MCF 10A (cell line): Measurements from ENCODE around the gene PITPNB. TPM values are rescaled to one million over a fixed set of nuclear protein-coding genes. Genes with fewer than 3 reads are reported as not detected.

Experiments used
- BruUV-seq: library from RNA; stranded (reverse); fragments of 400-500 nt; replicated peaks from 2 replicates; lab custom pipeline; 2021; lab: Mats Ljungman, UMichigan
- CTCF ChIA-PET: fragments of 300-600 bp; sonication (Branson Sonifier 250); formaldehyde crosslinking; extraction: SDS; loops from one replicate; lab custom pipeline; 2021; ENCODE audit warnings: antibody characterized with exemption, inconsistent platforms; lab: Yijun Ruan, JAX
- POLR2A ChIA-PET: fragments of 300-600, 350-650 bp; sonication (Branson Sonifier 250); formaldehyde crosslinking; extraction: SDS; loops from one replicate; lab custom pipeline; 2020; ENCODE audit warnings: antibody characterized with exemption, inconsistent platforms; lab: Yijun Ruan, JAX
- DNase-seq: peaks from one replicate; pipeline ENCODE4 v3.0.0-alpha.2; 2018; ENCODE audit not compliant: unreplicated experiment
- H3K27ac Mint-ChIP-seq: one replicate; pipeline ENCODE4 v1.8.0; 2022; ENCODE audit warnings: mild to moderate bottlenecking, low read depth, mixed read lengths; ENCODE audit not compliant: unreplicated experiment
- H3K27me3 Mint-ChIP-seq: one replicate; pipeline ENCODE4 v1.8.0; 2022; ENCODE audit warnings: mixed read lengths; ENCODE audit not compliant: insufficient read depth, unreplicated experiment
- H3K36me3 Mint-ChIP-seq: one replicate; pipeline ENCODE4 v1.8.0; 2022; ENCODE audit warnings: mild to moderate bottlenecking, moderate library complexity, mixed read lengths; ENCODE audit not compliant: insufficient read depth, unreplicated experiment
- H3K4me1 Mint-ChIP-seq: one replicate; pipeline ENCODE4 v1.8.0; 2022; ENCODE audit warnings: mixed read lengths; ENCODE audit not compliant: insufficient read depth, unreplicated experiment
- H3K4me3 Mint-ChIP-seq: one replicate; pipeline ENCODE4 v1.8.0; 2022; ENCODE audit warnings: mild to moderate bottlenecking, moderate library complexity, mixed read lengths; ENCODE audit not compliant: unreplicated experiment
- H3K9me3 Mint-ChIP-seq: one replicate; pipeline ENCODE4 v1.8.0; 2022; ENCODE audit warnings: mixed read lengths; ENCODE audit not compliant: unreplicated experiment
- intact Hi-C: fragments of 100-400 bp; cut with micrococcal nuclease; formaldehyde crosslinking; loops from 2 replicates; pipeline ENCODE4 v1.14.1; 2022
- total RNA-seq: library from RNA; stranded (reverse); gene quantifications from 2 replicates; pipeline ENCODE4 v1.2.3, GENCODE V29; 2022
- TF ChIP-seq, protein P1 (sequence below): fragments of 200-600 bp; IDR thresholded peaks from one replicate; pipeline ENCODE4 v1.8.0; 2022; ENCODE audit warnings: antibody characterized with exemption, mild to moderate bottlenecking; ENCODE audit not compliant: unreplicated experiment

Gene PITPNB
- total RNA-seq, 1 experiment from 2014 or later = 124 TPM

DNA sequence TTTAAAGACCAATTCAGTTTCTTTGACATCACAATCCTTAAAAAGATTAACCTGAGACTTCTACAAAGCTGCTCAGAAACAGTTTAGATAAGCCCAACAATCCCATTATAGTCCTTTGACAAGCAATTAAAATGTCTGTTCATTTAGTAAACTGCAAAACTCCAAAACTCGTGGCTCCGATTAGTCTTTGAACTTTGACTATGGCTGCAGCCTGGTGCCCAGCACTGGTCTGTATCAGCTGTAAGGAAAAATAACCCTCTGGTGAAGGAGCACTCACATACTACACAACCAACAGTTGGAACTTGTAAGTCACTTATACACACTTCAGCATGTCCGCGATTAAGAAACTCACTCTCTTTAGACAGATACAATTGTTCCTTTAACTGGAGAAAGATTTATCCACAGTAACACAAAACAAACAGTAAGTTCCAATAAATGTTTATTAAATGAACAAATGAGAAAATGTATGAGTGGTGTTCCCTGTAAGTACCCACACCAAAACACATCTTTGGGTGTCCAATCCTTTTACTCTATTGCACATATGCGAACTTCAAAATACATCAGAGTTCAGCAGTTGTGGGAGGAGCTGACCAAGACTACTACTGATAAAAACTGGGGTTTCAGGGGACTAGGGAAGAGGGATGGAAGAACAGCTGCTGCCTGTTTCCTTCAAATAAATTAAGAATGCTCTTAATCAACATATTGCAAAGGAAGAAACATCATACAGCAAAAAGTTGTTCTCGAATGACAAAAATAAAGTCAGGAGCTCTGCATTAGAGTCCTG is 36.4 kb downstream of the PITPNB start:
- Mint-ChIP-seq H3K27ac (no peak overlapping the region), H3K9me3 (no peaks in the 10 kb centered on the region), H3K4me1 (peaks cover 34% of the 10 kb centered on the region), H3K27me3 (no peaks in the 10 kb centered on the region), H3K36me3 (peaks cover 48% of the 10 kb centered on the region), H3K4me3 (no peak overlapping the region)
- ChIA-PET POLR2A (interaction anchor here (0.7 to 1.3 kb wide), 4 partner anchors 11 to 120 kb away, joined by 3 to 5 read pairs (median 4); no protein-coding TSS in a partner anchor), CTCF (interaction anchor here (0.7 to 3.0 kb wide), 11 partner anchors 9 to 1161 kb away, joined by 3 to 29 read pairs (median 5); partner anchors contain the start of gene PITPNB)
- BruUV-seq = no TSS peak
- DNase-seq = no peak
- intact Hi-C loops = no loop called here
- TF ChIP-seq, protein P1, sequence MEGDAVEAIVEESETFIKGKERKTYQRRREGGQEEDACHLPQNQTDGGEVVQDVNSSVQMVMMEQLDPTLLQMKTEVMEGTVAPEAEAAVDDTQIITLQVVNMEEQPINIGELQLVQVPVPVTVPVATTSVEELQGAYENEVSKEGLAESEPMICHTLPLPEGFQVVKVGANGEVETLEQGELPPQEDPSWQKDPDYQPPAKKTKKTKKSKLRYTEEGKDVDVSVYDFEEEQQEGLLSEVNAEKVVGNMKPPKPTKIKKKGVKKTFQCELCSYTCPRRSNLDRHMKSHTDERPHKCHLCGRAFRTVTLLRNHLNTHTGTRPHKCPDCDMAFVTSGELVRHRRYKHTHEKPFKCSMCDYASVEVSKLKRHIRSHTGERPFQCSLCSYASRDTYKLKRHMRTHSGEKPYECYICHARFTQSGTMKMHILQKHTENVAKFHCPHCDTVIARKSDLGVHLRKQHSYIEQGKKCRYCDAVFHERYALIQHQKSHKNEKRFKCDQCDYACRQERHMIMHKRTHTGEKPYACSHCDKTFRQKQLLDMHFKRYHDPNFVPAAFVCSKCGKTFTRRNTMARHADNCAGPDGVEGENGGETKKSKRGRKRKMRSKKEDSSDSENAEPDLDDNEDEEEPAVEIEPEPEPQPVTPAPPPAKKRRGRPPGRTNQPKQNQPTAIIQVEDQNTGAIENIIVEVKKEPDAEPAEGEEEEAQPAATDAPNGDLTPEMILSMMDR = no peak

DNA sequence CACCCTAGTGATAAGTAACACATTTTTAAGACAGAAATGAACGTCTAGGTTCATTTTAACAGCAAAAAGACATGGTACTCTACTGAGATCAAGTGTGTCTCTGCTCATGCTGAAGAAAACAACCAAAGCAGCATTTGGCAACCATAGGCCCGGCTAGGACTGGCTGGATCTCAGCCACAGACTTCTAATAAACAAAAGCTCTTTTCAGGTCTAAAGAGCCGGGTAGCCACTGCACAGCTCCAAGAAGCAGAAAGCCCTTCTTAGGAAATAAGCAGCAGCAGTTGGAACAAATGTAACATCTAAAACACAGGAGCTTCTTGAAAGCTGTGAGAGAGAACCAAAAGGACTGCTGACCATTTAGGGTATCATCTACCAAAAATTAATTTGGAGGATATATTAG is 37.6 kb downstream of the PITPNB start:
- POLR2A ChIA-PET = interaction anchor here (0.7 to 2.6 kb wide), 6 partner anchors 14 to 128 kb away, joined by 3 to 7 read pairs (median 3); partner anchors contain the start of gene PITPNB
- Mint-ChIP-seq H3K27me3 (no peaks in the 10 kb centered on the region), H3K9me3 (no peaks in the 10 kb centered on the region), H3K27ac (peak overlapping the region; percentile 39), H3K4me3 (no peak overlapping the region), H3K36me3 (peaks cover 41% of the 10 kb centered on the region), H3K4me1 (peaks cover 23% of the 10 kb centered on the region)
- TF ChIP-seq, protein P1 = no peak
- intact Hi-C loops = loop anchor here (1.0 kb wide), 2 partner anchors 128 to 475 kb away; no protein-coding TSS in a partner anchor
- BruUV-seq = no TSS peak
- no peak for DNase-seq
- CTCF ChIA-PET = interaction anchor here (0.6 to 3.3 kb wide), 37 partner anchors 9 to 1543 kb away, joined by 3 to 29 read pairs (median 4); partner anchors contain the start of gene PITPNB

DNA sequence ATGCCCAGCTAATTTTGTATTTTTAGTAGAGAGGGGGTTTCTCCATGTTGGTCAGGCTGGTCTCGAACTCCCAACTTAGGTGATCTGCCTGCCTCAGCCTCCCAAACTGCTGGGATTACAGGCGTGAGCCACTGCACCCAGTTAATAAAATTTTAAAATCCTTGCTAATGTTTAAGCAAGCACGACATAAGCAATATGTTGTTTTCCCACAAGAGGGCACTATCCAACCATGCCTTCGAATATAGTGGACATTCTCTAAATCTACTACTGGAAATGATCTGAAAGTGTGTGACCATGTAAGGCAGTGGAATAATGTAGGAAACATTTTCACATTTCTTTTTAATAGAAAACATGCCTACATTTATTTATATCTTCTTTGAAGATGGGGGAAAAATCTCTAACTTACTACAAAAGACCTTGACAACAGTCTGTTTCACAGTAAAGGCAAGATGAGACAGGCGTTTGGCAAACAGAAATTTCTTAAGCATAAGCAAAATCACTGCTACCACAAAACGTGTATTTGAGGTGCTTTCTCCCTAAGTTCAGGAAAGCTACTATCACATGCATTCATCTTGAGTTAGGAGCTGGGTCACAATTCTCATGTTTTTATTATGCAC is 38.2 kb downstream of the PITPNB start:
- intact Hi-C loops = loop anchor here (1.0 kb wide), 2 partner anchors 128 to 475 kb away; no protein-coding TSS in a partner anchor
- peaks cover 17% of the 10 kb centered on the region for H3K4me1 Mint-ChIP-seq
- no TSS peak for BruUV-seq
- ChIA-PET POLR2A (interaction anchor here (0.7 to 2.6 kb wide), 7 partner anchors 13 to 1019 kb away, joined by 3 to 7 read pairs (median 3); partner anchors contain the start of gene PITPNB), CTCF (interaction anchor here (0.6 to 3.3 kb wide), 53 partner anchors 9 to 1543 kb away, joined by 3 to 29 read pairs (median 4); partner anchors contain the start of gene PITPNB)
- peak overlapping the region; percentile 39 for H3K27ac Mint-ChIP-seq
- TF ChIP-seq, protein P1 = peak; percentile 46
- no peaks in the 10 kb centered on the region for H3K9me3 Mint-ChIP-seq
- no peaks in the 10 kb centered on the region for H3K27me3 Mint-ChIP-seq
- H3K36me3 Mint-ChIP-seq = peaks cover 36% of the 10 kb centered on the region
- no peak overlapping the region for H3K4me3 Mint-ChIP-seq
- peak; percentile 64 for DNase-seq

DNA sequence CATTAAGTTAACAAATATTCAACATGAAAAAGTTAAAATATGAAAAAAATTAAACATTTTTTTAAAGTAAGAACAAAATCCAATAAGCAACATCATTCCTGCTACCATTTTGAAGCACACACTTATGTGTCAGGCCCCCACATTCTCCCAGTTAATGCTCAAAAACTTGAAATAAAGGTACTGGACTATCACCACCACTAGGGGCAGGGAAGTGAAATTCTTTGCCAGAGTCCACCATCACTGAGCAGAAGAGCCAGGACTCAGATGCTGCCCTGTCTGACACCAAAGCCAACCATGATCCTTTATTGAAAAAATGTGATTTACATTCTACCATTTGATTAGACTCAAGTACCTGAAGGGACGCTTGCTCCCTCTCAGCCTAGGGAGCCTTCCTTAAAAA is 39.1 kb downstream of the PITPNB start:
- TF ChIP-seq, protein P1 = peak; percentile 42
- no peaks in the 10 kb centered on the region for H3K27me3 Mint-ChIP-seq
- intact Hi-C loops = no loop called here
- ChIA-PET CTCF (interaction anchor here (0.6 to 3.3 kb wide), 31 partner anchors 9 to 1507 kb away, joined by 3 to 29 read pairs (median 4); partner anchors contain the start of gene PITPNB), POLR2A (interaction anchor here (1.2 to 2.6 kb wide), 3 partner anchors 13 to 39 kb away, joined by 4 to 7 read pairs (median 6); partner anchors contain the start of gene PITPNB)
- peaks cover 29% of the 10 kb centered on the region for H3K36me3 Mint-ChIP-seq
- DNase-seq = peak; percentile 55
- H3K9me3 Mint-ChIP-seq = no peaks in the 10 kb centered on the region
- peaks cover 15% of the 10 kb centered on the region for H3K4me1 Mint-ChIP-seq
- BruUV-seq = no TSS peak
- H3K4me3 Mint-ChIP-seq = no peak overlapping the region
- no peak overlapping the region for H3K27ac Mint-ChIP-seq
